HepG2 (cell line): ENCODE measurements around the gene AEBP1. TPM values are rescaled to one million over a fixed set of nuclear protein-coding genes. Genes with fewer than 3 reads are reported as not detected.

Experiments used
- AHDC1 ChIP-seq: sonication (generic); formaldehyde crosslinking; IDR thresholded peaks from 2 replicates; pipeline ENCODE4 v1.5.1; 2020; ENCODE audit warnings: mild to moderate bottlenecking, missing genetic modification reagents, borderline replicate concordance
- ATF2 ChIP-seq: sonication (generic); formaldehyde crosslinking; IDR thresholded peaks from 2 replicates; pipeline ENCODE4 v1.4.0; 2020; ENCODE audit warnings: missing genetic modification reagents
- IKZF5 ChIP-seq: IDR thresholded peaks from 2 replicates; pipeline ENCODE4 v1.6.1; 2018; ENCODE audit warnings: missing genetic modification reagents, mild to moderate bottlenecking, missing compliant biosample characterization
- JDP2 ChIP-seq: sonication (generic); formaldehyde crosslinking; IDR thresholded peaks from 2 replicates; pipeline ENCODE4 v1.8.1; 2022; ENCODE audit warnings: missing genetic modification reagents, borderline replicate concordance
- PAXIP1 ChIP-seq: sonication (generic); formaldehyde crosslinking; conservative IDR thresholded peaks from 2 replicates; pipeline ENCODE4 v1.4.0; 2020; ENCODE audit warnings: mild to moderate bottlenecking, missing genetic modification reagents, moderate library complexity
- PHF5A ChIP-seq: IDR thresholded peaks from one replicate; pipeline ENCODE4 v1.6.1; 2018; ENCODE audit warnings: low read depth, missing genetic modification reagents; ENCODE audit not compliant: unreplicated experiment
- RAD21 ChIP-seq: fragments of 450-650 bp; formaldehyde crosslinking; IDR thresholded peaks from 2 replicates; pipeline ENCODE4 v1.5.0; 2020; ENCODE audit warnings: mild to moderate bottlenecking
- RORA ChIP-seq: sonication (generic); formaldehyde crosslinking; IDR thresholded peaks from 2 replicates; pipeline ENCODE4 v1.5.0; 2020; ENCODE audit warnings: mild to moderate bottlenecking, missing genetic modification reagents, moderate library complexity
- SOX6 ChIP-seq, 2 experiments: fragments of 450-650 bp in 1 of 2; sonication (generic) in 1 of 2; formaldehyde crosslinking in 1 of 2; IDR thresholded peaks; 2 replicates each; pipeline versions ENCODE4 v1.4.0 to v1.6.1; 2017 to 2020; ENCODE audit warnings: antibody characterized with exemption in 1 of 2, mild to moderate bottlenecking in 1 of 2, missing genetic modification reagents in 1 of 2
- SRY ChIP-seq: sonication (generic); formaldehyde crosslinking; IDR thresholded peaks from 2 replicates; pipeline ENCODE4 v1.8.0; 2022; ENCODE audit warnings: mild to moderate bottlenecking, missing genetic modification reagents
- TBL1XR1 ChIP-seq: fragments of 150-350 bp; IDR thresholded peaks from 2 replicates; pipeline ENCODE4 v1.6.1; 2014; ENCODE audit warnings: borderline replicate concordance, low read length; ENCODE audit not compliant: partially characterized antibody
- ZC3H4 ChIP-seq: sonication (generic); formaldehyde crosslinking; IDR thresholded peaks from 2 replicates; pipeline ENCODE4 v1.4.0; 2020; ENCODE audit warnings: missing genetic modification reagents, borderline replicate concordance
- ZFP62 ChIP-seq: sonication (generic); formaldehyde crosslinking; IDR thresholded peaks from 2 replicates; pipeline ENCODE4 v1.4.0; 2020; ENCODE audit warnings: missing genetic modification reagents
- ZMAT3 ChIP-seq: sonication (generic); formaldehyde crosslinking; conservative IDR thresholded peaks from 2 replicates; pipeline ENCODE4 v1.7.0; 2021; ENCODE audit warnings: missing genetic modification reagents
- ZNF331 ChIP-seq: sonication (generic); formaldehyde crosslinking; IDR thresholded peaks from 2 replicates; pipeline ENCODE4 v1.4.0; 2020; ENCODE audit warnings: missing genetic modification reagents
- ZNF790 ChIP-seq: sonication (generic); formaldehyde crosslinking; IDR thresholded peaks from 2 replicates; pipeline ENCODE4 v1.8.0; 2022; ENCODE audit warnings: missing genetic modification reagents, mild to moderate bottlenecking, borderline replicate concordance
- ZNF792 ChIP-seq: IDR thresholded peaks from 2 replicates; pipeline ENCODE4 v1.6.1; 2016
- polyA plus RNA-seq, 8 experiments: library from polyadenylated mRNA; depleted of rRNA in 3 of 8; stranded (reverse) in 7 of 8; unstranded in 1 of 8; fragments of >200 nt; fragmentation: Illumina TruSeq in 4 of 8; extraction: Trizol in 4 of 8; gene quantifications; 2 replicates each; pipeline versions ENCODE4 v1.2.1 to v1.2.3, GENCODE V29; 2011 to 2016; ENCODE audit warnings: low read depth in 4 of 8, missing spikeins in 1 of 8, mixed read lengths in 1 of 8; ENCODE audit not compliant: insufficient read depth in 1 of 8
- total RNA-seq, 5 experiments: library from RNA; depleted of rRNA; stranded (reverse); fragments of >200 nt; fragmentation: Illumina TruSeq; extraction: Trizol; gene quantifications; 2 replicates each; pipeline ENCODE4 v1.2.3, GENCODE V29; 2016; ENCODE audit warnings: low read depth in 1 of 5

The AEBP1 gene
- total and polyA plus RNA-seq, 2 of the 13 experiments (the other 11 are each of a cell fraction or from before 2014, with no cell fraction given) = 0.22 to 0.55 TPM

GRCh38 chr7:44131173-44132029 is 27.3 kb downstream of the AEBP1 start (continued):
- TF ChIP-seq PHF5A (CRISPR knock-in tag) (no peak), ATF2 (peak; percentile 53; the same call in 1 of the 2 replicates), IKZF5 (peak; percentile 88), PAXIP1 (CRISPR knock-in tag) (peak; percentile 77), ZNF792 (CRISPR knock-in tag) (peak; percentile 76; the same call in 1 of the 2 replicates), RAD21 (CRISPR knock-in tag) (peak; percentile 93), ZNF790 (no peak), ZMAT3 (CRISPR knock-in tag) (0 out of 2 replicates have a peak, but pooled peaks have one; percentile 35), ZNF331 (CRISPR knock-in tag) (peak; percentile 83; the same call in 1 of the 2 replicates), SRY (CRISPR knock-in tag) (no peak; the same call in 1 of the 2 replicates), ZFP62 (CRISPR knock-in tag) (no peak), RORA (no peak), AHDC1 (no peak), SOX6 (IDR thresholded peaks at IDR 0.05) (no peak), SOX6 (CRISPR knock-in tag; IDR thresholded peaks at IDR 0.05) (peak; percentile 33), TBL1XR1 (no peak), JDP2 (CRISPR knock-in tag) (no peak), ZC3H4 (CRISPR knock-in tag) (no peak)
